ENCODE measurements around the gene STX8.

The STX8 gene

DNA sequence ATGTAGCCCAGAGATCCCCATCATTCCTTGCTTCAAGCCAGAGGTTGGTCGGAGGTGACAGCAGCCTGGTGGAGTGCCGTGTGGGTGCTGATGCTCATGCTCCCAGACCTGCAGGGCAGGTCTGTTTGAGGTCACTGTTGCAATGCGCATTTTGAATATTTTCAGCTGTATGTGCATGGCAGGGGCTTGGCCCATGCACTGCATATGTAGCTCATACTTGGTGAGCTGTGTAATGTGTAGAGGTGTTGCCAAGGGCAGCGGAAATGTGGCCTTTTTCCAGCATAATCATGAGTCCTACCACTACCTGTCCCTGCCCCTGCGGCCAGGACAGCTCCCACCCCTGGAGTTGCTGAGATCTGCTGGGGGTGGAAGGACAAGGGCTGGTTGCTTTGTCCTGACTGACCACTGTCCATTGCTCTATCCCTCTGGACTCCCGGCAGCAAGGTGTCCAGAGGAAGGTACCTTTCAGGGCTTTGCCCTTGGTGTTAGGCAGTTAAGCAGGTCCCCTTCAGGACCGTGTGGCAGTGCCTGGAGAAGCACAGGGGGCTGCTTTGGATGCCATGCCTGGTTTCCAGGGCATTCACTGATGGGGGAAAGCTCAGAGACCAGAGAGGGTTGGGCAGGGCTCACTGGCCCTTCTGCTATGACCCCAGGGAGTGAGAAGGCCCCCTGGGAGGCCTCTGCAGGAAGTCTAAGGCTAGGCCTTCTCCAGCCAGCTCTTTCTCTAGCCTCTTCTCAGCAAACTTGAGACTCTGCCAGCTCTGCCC lies 339.2 kb downstream of the STX8 start:
- DNase-seq: no peak

DNA sequence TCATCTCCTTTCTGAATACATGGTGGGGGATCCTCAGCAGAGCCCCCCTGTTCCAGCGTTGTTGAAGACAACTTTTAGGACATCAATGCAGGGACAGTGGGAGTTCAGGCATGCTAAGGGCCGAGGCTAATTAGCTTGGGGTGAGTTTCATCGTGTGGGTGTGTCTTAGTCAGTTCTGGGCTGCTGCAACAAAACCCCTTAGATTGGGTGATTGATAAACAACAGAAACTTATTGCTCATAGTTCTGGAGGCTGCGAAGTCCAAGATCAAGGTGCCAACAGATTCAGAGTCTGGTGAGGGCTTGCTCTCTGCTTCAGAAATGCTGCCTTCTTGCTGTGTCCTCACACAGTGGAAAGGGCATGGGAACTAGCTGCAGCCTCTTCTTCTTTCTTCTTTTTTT lies 340.3 kb downstream of the STX8 start:
- no peak for DNase-seq

GRCh38 chr17:9234389-9234945 lies 341.2 kb downstream of the STX8 start:
- no peak for DNase-seq

- DNase-seq: no peak
Measured at GRCh38 chr17:9233761-9234160, 341.9 kb downstream of the STX8 start.

DNA sequence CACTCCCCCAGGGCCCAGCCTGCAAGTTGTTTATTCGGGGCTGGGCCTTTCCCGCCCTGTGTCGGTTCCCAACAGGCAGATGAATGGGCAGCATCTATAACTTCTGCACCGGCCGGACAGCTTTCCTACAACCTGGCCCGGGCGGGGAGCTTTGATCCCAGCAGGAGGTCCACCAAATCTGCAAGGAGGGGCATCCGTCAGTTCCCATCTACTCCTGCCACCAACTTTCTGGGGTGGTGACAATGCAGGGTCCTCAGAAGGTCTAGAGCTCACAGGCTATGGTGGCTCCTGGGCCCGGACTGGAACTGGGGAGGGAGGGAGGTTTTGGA lies 342.4 kb downstream of the STX8 start:
- DNase-seq: no peak

- DNase-seq: peak; percentile 65
Measured at GRCh38 chr17:9232591-9233270, 342.9 kb downstream of the STX8 start.

GRCh38 chr17:9232155-9232475 lies 343.5 kb downstream of the STX8 start:
- DNase-seq: no peak

GRCh38 chr17:9231449-9232154 lies 344.0 kb downstream of the STX8 start:
- no peak for DNase-seq

DNA sequence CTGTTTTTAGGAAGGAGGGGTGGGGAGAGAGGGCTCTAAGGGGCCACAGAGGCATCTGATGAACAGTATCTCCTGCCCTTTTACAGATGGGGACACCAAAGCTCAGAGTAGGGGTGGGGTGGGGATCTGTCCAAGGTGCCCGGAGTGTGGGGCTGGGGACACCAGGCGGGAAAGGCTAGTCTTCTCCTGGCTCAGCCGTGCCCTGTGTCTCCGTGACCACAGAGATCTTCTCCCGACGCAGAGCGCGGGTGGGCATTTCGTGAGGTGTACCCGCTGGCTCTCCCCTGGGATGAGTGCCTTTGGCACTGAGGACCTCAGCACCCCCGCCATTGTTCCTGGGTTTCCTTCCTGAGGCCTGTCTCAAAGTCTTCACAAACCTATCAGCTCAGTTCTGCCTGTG lies 344.8 kb downstream of the STX8 start:
- DNase-seq: no peak

GRCh38 chr17:9230346-9230745 lies 345.3 kb downstream of the STX8 start:
- no peak for DNase-seq

- no peak for DNase-seq
Measured at GRCh38 chr17:9229826-9230201, 345.8 kb downstream of the STX8 start.

- DNase-seq: no peak
Measured at GRCh38 chr17:9229160-9229825, 346.3 kb downstream of the STX8 start.

- DNase-seq: no peak
Measured at GRCh38 chr17:9228408-9229159, 347.0 kb downstream of the STX8 start.

DNA sequence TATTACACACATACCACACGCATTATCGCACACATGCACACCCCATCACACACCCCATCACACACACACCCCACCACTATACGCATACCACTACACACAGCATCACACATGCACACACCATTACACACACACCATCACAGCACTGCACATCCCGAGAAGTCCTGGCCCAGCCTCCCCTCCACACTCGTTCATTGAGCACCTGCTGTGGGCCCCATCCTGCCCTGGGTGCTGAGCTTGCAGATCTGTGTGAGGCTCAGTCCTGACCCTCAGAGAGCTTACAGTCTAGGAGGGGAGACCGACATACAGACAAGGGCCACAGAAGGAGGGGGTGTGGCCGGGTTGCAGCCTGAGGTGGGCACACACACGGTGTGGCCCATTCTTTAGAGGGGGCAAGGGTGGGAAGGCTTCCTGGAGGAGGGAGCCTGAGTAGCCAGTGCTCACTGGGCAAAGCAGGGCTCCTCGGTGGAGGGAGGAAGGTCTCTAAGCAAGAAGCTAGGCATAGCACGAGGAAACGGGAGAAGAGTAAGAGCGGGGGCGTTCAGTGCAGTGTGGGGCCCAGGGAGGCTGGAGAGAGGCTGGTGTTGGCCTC lies 347.7 kb downstream of the STX8 start:
- DNase-seq: no peak

DNA sequence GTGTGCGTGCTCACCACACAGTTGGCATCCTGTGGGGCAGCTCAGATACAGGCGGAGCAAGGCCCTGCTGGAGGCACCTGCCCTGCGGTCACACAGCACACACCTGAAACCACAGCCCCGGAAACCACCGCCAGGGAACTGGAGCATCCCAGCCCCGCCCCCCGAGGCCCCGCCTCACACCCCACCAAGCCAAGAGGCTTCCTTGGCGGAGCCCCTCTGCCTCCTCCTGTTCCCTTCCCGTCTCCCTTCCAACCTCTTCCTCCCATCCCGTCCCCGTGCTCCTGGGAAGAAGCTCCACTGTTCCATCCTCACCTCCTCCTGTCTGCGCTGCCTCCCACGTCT lies 348.9 kb downstream of the STX8 start:
- DNase-seq: no peak

GRCh38 chr17:9226130-9226793 lies 349.4 kb downstream of the STX8 start:
- no peak for DNase-seq

GRCh38 chr17:9225305-9226101 lies 350.1 kb downstream of the STX8 start:
- no peak for DNase-seq

GRCh38 chr17:9224485-9224884 lies 351.1 kb downstream of the STX8 start:
- DNase-seq: no peak

DNA sequence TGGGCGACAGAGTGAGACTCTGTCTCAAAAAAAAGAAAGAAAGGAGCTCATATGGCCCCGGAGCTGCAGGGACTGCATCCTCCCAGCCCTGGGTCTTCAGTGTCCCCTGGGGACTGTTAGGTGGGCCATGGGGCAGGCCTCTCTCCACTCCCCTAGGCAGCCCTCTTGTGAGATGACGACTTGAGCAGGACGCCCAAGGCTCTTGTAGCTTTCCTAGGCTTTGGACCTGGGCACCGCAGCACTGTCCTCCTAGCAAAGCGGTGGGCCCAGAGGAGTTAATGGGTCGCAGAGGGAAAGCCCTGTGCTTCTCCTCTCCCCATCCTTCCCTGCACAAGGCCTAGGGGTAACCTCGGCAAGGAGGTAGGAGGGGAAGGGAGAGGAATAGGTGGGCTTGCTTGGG lies 352.1 kb downstream of the STX8 start:
- DNase-seq: no peak

- no peak for DNase-seq
Measured at GRCh38 chr17:9221922-9222180, 353.8 kb downstream of the STX8 start.

All from hematopoietic multipotent progenitor cell treated with erythropoietin and hydrocortisone succinate and interleukin-3 and kit ligand, for 4 days (in vitro differentiated cells).